Measurements from ENCODE around the gene C4orf54. TPM values are rescaled to one million over a fixed set of nuclear protein-coding genes. Genes with fewer than 3 reads are reported as not detected.

The C4orf54 gene
- total and polyA plus RNA-seq, 2 of the 8 experiments (the other 6 are each of a cell fraction or from before 2014, with no cell fraction given) = not detected

DNA sequence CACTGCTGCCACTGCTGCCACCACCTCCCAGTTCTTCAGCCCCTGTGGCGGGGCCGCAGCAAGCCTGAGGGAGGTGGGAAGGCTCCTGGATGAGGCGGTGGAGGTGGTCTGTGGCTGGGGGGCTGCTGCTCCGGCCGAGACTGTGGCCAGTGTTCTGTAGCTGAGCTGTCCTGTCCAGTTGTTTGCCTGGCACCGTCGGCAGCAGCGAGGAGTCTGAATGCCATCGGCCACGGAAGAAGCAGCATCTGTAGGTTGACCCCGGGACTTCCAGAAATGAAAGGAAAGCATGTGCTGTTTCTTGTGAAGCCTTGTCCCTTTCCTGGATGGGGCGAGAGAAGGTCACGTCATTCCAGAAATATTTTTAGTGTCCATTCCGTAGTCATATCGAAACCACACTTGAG lies 3.3 kb downstream of the C4orf54 start:
- Histone ChIP-seq H2BK15ac (ENCODE audit: low read length) (no peak overlapping the region; the same call in 1 of the 2 replicates), H2BK20ac (ENCODE audit: low read length) (no peak overlapping the region), H2BK120ac (replicated peaks; ENCODE audit: low read depth, low read length) (no peak overlapping the region), H3K79me2 (ENCODE audit: control insufficient read depth in 1 of 2, insufficient read depth in 2 of 2, low read length in 2 of 2) (no peaks in the 10 kb centered on the region), H3K36me3 (ENCODE audit: control insufficient read depth in 2 of 4, insufficient read depth in 4 of 4, low read length in 3 of 4) (no peaks in the 10 kb centered on the region), H3K4me3 (ENCODE audit: extremely low read depth in 1 of 4, insufficient read depth in 2 of 4, low read depth in 3 of 4, low read length in 4 of 4) (no peak overlapping the region), H4K8ac (ENCODE audit: extremely low read depth, insufficient read depth, low read length) (no peak overlapping the region), H3K4ac (replicated peaks; ENCODE audit: insufficient read length, low read depth, low read length) (no peak overlapping the region), H3K23me2 (ENCODE audit: low read depth, low read length) (no peaks in the 10 kb centered on the region), H2AFZ (ENCODE audit: low read length) (no peak overlapping the region), H2BK12ac (ENCODE audit: low read depth, low read length) (no peak overlapping the region), H3K4me1 (replicated peaks in 1 of 4; ENCODE audit: control insufficient read depth in 3 of 4, insufficient read depth in 4 of 4, low read length in 3 of 4) (no peaks in the 10 kb centered on the region; a peak in 1 of 7 replicates), H3K9ac (replicated peaks in 1 of 4; ENCODE audit: extremely low read depth in 1 of 4, low read depth in 3 of 4, low read length in 3 of 4) (no peak overlapping the region), H3K79me1 (ENCODE audit: low read depth, low read length) (no peaks in the 10 kb centered on the region), H4K20me1 (replicated peaks in 1 of 2; ENCODE audit: control insufficient read depth in 1 of 2, insufficient read depth in 2 of 2, low read length in 2 of 2) (no peaks in the 10 kb centered on the region), H3K27ac (ENCODE audit: low read depth, low read length) (no peak overlapping the region), H3K27me3 (replicated peaks in 1 of 4; ENCODE audit: control insufficient read depth in 3 of 4, extremely low read depth in 1 of 4, insufficient read depth in 3 of 4, low read length in 3 of 4) (no peaks in the 10 kb centered on the region), H3K56ac (replicated peaks; ENCODE audit: insufficient read length, low read depth, low read length) (no peak overlapping the region), H3K14ac (ENCODE audit: insufficient read length) (no peak overlapping the region), H4K91ac (replicated peaks; ENCODE audit: insufficient read length, low read length) (no peak overlapping the region), H3K4me2 (ENCODE audit: insufficient read depth in 1 of 2, low read depth in 2 of 2, low read length in 2 of 2) (no peak overlapping the region), H2BK5ac (ENCODE audit: low read depth, low read length) (no peak overlapping the region), H4K5ac (ENCODE audit: insufficient read length, low read depth, low read length) (no peak overlapping the region), H3K23ac (ENCODE audit: insufficient read length) (no peak overlapping the region), H2AK5ac (ENCODE audit: low read depth, low read length) (no peak overlapping the region), H3K18ac (ENCODE audit: extremely low read depth, low read length) (no peak overlapping the region), H3K9me3 (ENCODE audit: insufficient read depth in 2 of 2, low read depth in 1 of 2, low read length in 1 of 2) (no peaks in the 10 kb centered on the region)
- DNase-seq (ENCODE audit: low read depth in 1 of 2, low spot score in 2 of 2) = no peak
- ChIA-PET POLR2A (ENCODE audit: partially characterized antibody) (no interaction called here), CTCF (ENCODE audit: partially characterized antibody) (no interaction called here)
- FAIRE-seq = no peak
- WGBS, 2 experiments (ENCODE audit: extremely low coverage in 1 of 2, insufficient coverage in 1 of 2, insufficient read length in 1 of 2, insufficient replicate concordance in 2 of 2, low coverage in 1 of 2, low lambda C conversion rate in 2 of 2, missing lambda C conversion rate in 1 of 2) = 90% methylated on average over 15 of the region's 15 CpGs; no CpG with 5 or more reads in 1 of the 2 experiments
- TF ChIP-seq TEAD4 (IDR thresholded peaks at IDR 0.05; ENCODE audit: low read depth, low read length) (no peak), CTBP2 (IDR thresholded peaks at IDR 0.05; ENCODE audit: borderline replicate concordance, insufficient read depth, insufficient read length, low read length) (no peak), POU5F1 (IDR thresholded peaks at IDR 0.05; ENCODE audit: low read depth, low read length) (no peak), TAF1 (IDR thresholded peaks at IDR 0.05; ENCODE audit: low read depth, low read length) (no peak), SP4 (IDR thresholded peaks at IDR 0.05; ENCODE audit: low read length) (no peak), FOSL1 (IDR thresholded peaks at IDR 0.05; ENCODE audit: insufficient read depth, low read depth, low read length) (no peak), ASH2L (IDR thresholded peaks at IDR 0.05; ENCODE audit: low read length) (no peak), NRF1 (IDR thresholded peaks at IDR 0.05; ENCODE audit: low read depth, low read length) (no peak), SIN3A (conservative IDR thresholded peaks at IDR 0.05 in 1 of 2, IDR thresholded peaks at IDR 0.05 in 1 of 2; ENCODE audit: low read depth in 1 of 2, low read length in 2 of 2) (no peak), EP300 (IDR thresholded peaks at IDR 0.05; ENCODE audit: borderline replicate concordance in 1 of 2, low read depth in 2 of 2, low read length in 2 of 2) (no peak), CHD1 (IDR thresholded peaks at IDR 0.05; ENCODE audit: low read depth, low read length) (no peak), SIX5 (IDR thresholded peaks at IDR 0.05; ENCODE audit: low read depth, low read length) (no peak), CREB1 (IDR thresholded peaks at IDR 0.05) (no peak)
